ENCODE results near the gene ITSN1.

GRCh38 chr21:33825915-33826314 lies 183.6 kb downstream of the ITSN1 start:
- TF ChIP-seq, protein P1, sequence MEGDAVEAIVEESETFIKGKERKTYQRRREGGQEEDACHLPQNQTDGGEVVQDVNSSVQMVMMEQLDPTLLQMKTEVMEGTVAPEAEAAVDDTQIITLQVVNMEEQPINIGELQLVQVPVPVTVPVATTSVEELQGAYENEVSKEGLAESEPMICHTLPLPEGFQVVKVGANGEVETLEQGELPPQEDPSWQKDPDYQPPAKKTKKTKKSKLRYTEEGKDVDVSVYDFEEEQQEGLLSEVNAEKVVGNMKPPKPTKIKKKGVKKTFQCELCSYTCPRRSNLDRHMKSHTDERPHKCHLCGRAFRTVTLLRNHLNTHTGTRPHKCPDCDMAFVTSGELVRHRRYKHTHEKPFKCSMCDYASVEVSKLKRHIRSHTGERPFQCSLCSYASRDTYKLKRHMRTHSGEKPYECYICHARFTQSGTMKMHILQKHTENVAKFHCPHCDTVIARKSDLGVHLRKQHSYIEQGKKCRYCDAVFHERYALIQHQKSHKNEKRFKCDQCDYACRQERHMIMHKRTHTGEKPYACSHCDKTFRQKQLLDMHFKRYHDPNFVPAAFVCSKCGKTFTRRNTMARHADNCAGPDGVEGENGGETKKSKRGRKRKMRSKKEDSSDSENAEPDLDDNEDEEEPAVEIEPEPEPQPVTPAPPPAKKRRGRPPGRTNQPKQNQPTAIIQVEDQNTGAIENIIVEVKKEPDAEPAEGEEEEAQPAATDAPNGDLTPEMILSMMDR (IDR thresholded peaks at IDR 0.05), result no peak
- no peak for TF ChIP-seq TCF7L2 (IDR thresholded peaks at IDR 0.05; ENCODE audit: low read depth, low read length)
- TF ChIP-seq REST (IDR thresholded peaks at IDR 0.05; ENCODE audit: insufficient read depth in 1 of 2, low read depth in 2 of 2, low read length in 1 of 2), result no peak
- TF ChIP-seq POLR2AphosphoS5 (IDR thresholded peaks at IDR 0.05; ENCODE audit: low read depth, low read length), result no peak
- TF ChIP-seq SIN3A (IDR thresholded peaks at IDR 0.05; ENCODE audit: borderline replicate concordance, insufficient read depth, low read depth, low read length), result no peak
